Measurements from ENCODE around the gene OR4K1. TPM values are rescaled to one million over a fixed set of nuclear protein-coding genes. Genes with fewer than 3 reads are reported as not detected.

OR4K1 gene
- total and polyA plus RNA-seq, 3 donors from 2014 or later, result not detected

DNA sequence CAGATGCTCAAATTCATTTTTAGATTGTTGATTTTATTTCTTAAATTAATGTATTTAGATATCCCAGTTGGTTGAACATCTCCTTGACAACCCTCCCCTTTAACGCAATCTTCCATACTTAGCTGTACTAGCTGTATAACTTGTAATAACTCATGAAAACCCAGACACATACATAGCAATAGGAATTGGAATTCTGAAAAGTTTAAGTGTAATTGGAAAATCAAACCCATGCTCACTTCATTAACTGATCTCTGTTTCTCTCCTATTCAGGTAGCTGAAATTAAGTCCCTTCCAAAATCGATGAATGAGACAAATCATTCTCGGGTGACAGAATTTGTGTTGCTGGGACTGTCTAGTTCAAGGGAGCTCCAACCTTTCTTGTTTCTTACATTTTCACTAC is 44.6 kb downstream of the OR4K1 start, which contains the start of gene OR4K15:
Gene OR4K15, plus strand, starts transcription at position 301 of the 400 bp plus-strand sequence. Its CDS starts 0 bp downstream, at position 301.
- H3K9me3 ChIP-seq, result no peaks in the 10 kb centered on the region
- 87 to 95% methylated on average over 3 of the region's 3 CpGs for WGBS, 2 donors

More for the DNA sequence above, 44.6 kb downstream of the OR4K1 start, which contains the start of gene OR4K15:
- no peak within 1 kb of the TSS for H3K4me3 ChIP-seq
- no peaks in the 10 kb centered on the region for H3K4me1 ChIP-seq
- H3K27ac ChIP-seq, result no peak within 1 kb of the TSS
- no peaks in the 10 kb centered on the region for H3K27me3 ChIP-seq
- intact Hi-C loops (cut with DNase I; ENCODE audit: low total_unique reads), result no loop called here
- no peak for TF ChIP-seq POLR2A (IDR thresholded peaks at IDR 0.05)
- TF ChIP-seq, protein P1, sequence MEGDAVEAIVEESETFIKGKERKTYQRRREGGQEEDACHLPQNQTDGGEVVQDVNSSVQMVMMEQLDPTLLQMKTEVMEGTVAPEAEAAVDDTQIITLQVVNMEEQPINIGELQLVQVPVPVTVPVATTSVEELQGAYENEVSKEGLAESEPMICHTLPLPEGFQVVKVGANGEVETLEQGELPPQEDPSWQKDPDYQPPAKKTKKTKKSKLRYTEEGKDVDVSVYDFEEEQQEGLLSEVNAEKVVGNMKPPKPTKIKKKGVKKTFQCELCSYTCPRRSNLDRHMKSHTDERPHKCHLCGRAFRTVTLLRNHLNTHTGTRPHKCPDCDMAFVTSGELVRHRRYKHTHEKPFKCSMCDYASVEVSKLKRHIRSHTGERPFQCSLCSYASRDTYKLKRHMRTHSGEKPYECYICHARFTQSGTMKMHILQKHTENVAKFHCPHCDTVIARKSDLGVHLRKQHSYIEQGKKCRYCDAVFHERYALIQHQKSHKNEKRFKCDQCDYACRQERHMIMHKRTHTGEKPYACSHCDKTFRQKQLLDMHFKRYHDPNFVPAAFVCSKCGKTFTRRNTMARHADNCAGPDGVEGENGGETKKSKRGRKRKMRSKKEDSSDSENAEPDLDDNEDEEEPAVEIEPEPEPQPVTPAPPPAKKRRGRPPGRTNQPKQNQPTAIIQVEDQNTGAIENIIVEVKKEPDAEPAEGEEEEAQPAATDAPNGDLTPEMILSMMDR (IDR thresholded peaks at IDR 0.05), result no peak
- H3K36me3 ChIP-seq (ENCODE audit: low read depth, missing control alignments), result no peaks in the 10 kb centered on the region
- DNase-seq, result no peak

Other genes starting within 250 kb of the OR4K1 start
- gene OR11H2, start 217.0 kb upstream of the OR4K1 start, total RNA-seq, result under 1 TPM in 1 of 2 donors, not detected in 1; 0.55 TPM
- gene OR11H2, start 217.0 kb upstream of the OR4K1 start, polyA plus RNA-seq (ENCODE audit: insufficient read depth, low read depth, low replicate concordance), result not detected
- gene OR4Q3, start 187.3 kb upstream of the OR4K1 start, total RNA-seq, result 1 to 10 TPM in 1 of 2 donors, under 1 TPM in 1; 0.87 to 1.5 TPM
- not detected for gene OR4Q3, start 187.3 kb upstream of the OR4K1 start, polyA plus RNA-seq (ENCODE audit: insufficient read depth, low read depth, low replicate concordance)
- under 1 TPM; 0.19 to 0.87 TPM for gene OR4M1, start 157.4 kb upstream of the OR4K1 start, total RNA-seq
- gene OR4M1, start 157.4 kb upstream of the OR4K1 start, polyA plus RNA-seq (ENCODE audit: insufficient read depth, low read depth, low replicate concordance), result not detected
- under 1 TPM in 1 of 2 donors, not detected in 1; 0.31 TPM for gene OR4N2, start 127.1 kb upstream of the OR4K1 start, total RNA-seq
- 1.7 TPM for gene OR4N2, start 127.1 kb upstream of the OR4K1 start, polyA plus RNA-seq (ENCODE audit: insufficient read depth, low read depth, low replicate concordance)
- gene OR4K2, start 55.8 kb upstream of the OR4K1 start, total RNA-seq, result under 1 TPM in 1 of 2 donors, not detected in 1; 0.12 TPM
- not detected for gene OR4K2, start 55.8 kb upstream of the OR4K1 start, polyA plus RNA-seq (ENCODE audit: insufficient read depth, low read depth, low replicate concordance)
- not detected for gene OR4K5, start 10.3 kb upstream of the OR4K1 start, total RNA-seq
- not detected for gene OR4K5, start 10.3 kb upstream of the OR4K1 start, polyA plus RNA-seq (ENCODE audit: insufficient read depth, low read depth, low replicate concordance)
- under 1 TPM in 1 of 2 donors, not detected in 1; 0.25 TPM for gene OR4K15, start 44.7 kb downstream of the OR4K1 start, total RNA-seq
- not detected for gene OR4K15, start 44.7 kb downstream of the OR4K1 start, polyA plus RNA-seq (ENCODE audit: insufficient read depth, low read depth, low replicate concordance)
- not detected for gene OR4Q2, start 71.2 kb downstream of the OR4K1 start, total RNA-seq
- gene OR4Q2, start 71.2 kb downstream of the OR4K1 start, polyA plus RNA-seq (ENCODE audit: insufficient read depth, low read depth, low replicate concordance), result not detected
- gene OR4K14, start 88.4 kb downstream of the OR4K1 start, total RNA-seq, result under 1 TPM; 0.31 to 0.87 TPM
- gene OR4K14, start 88.4 kb downstream of the OR4K1 start, polyA plus RNA-seq (ENCODE audit: insufficient read depth, low read depth, low replicate concordance), result not detected
- gene OR4K13, start 105.1 kb downstream of the OR4K1 start, total RNA-seq, result under 1 TPM; 0.06 to 0.24 TPM
- not detected for gene OR4K13, start 105.1 kb downstream of the OR4K1 start, polyA plus RNA-seq (ENCODE audit: insufficient read depth, low read depth, low replicate concordance)
- not detected for gene OR4L1, start 129.1 kb downstream of the OR4K1 start, total RNA-seq
- not detected for gene OR4L1, start 129.1 kb downstream of the OR4K1 start, polyA plus RNA-seq (ENCODE audit: insufficient read depth, low read depth, low replicate concordance)
- gene OR4K17, start 179.8 kb downstream of the OR4K1 start, total RNA-seq, result under 1 TPM; 0.06 to 0.08 TPM
- not detected for gene OR4K17, start 179.8 kb downstream of the OR4K1 start, polyA plus RNA-seq (ENCODE audit: insufficient read depth, low read depth, low replicate concordance)
- gene OR4N5, start 207.9 kb downstream of the OR4K1 start, total RNA-seq, result not detected
- not detected for gene OR4N5, start 207.9 kb downstream of the OR4K1 start, polyA plus RNA-seq (ENCODE audit: insufficient read depth, low read depth, low replicate concordance)